ENCODE results near the gene DDAH1.
A peak's percentile ranks its signal among the peaks of the same experiment; 100 is the strongest.

DDAH1 gene

GRCh38 chr1:85328713-85329397 lies 136.1 kb downstream of the DDAH1 start:
- DNase-seq (ENCODE audit: low read depth), result peak; percentile 99

- DNase-seq (ENCODE audit: low read depth), result no peak
These were observed 137.2 kb downstream of the DDAH1 start for GRCh38 chr1:85327759-85328158.

- no peak for DNase-seq (ENCODE audit: low read depth)
These were observed 138.1 kb downstream of the DDAH1 start for GRCh38 chr1:85326851-85327250.

- no peak for DNase-seq (ENCODE audit: low read depth)
These were observed 138.6 kb downstream of the DDAH1 start for GRCh38 chr1:85326336-85326735.

- DNase-seq (ENCODE audit: low read depth), result no peak
These were observed 139.0 kb downstream of the DDAH1 start for GRCh38 chr1:85325920-85326319.

- no peak for DNase-seq (ENCODE audit: low read depth)
These were observed 141.2 kb downstream of the DDAH1 start for GRCh38 chr1:85323770-85324169.

GRCh38 chr1:85322655-85323054 lies 142.3 kb downstream of the DDAH1 start:
- no peak for DNase-seq (ENCODE audit: low read depth)

GRCh38 chr1:85321237-85321964 lies 143.6 kb downstream of the DDAH1 start:
- DNase-seq (ENCODE audit: low read depth), result no peak

- DNase-seq (ENCODE audit: low read depth), result no peak
These were observed 144.4 kb downstream of the DDAH1 start for GRCh38 chr1:85320371-85321131.

- no peak for DNase-seq (ENCODE audit: low read depth)
These were observed 145.0 kb downstream of the DDAH1 start for GRCh38 chr1:85319931-85320330.

GRCh38 chr1:85319491-85319890 lies 145.5 kb downstream of the DDAH1 start:
- peak; percentile 63 for DNase-seq (ENCODE audit: low read depth)

- no peak for DNase-seq (ENCODE audit: low read depth)
These were observed 146.7 kb downstream of the DDAH1 start for GRCh38 chr1:85318217-85318616.

- no peak for DNase-seq (ENCODE audit: low read depth)
These were observed 147.4 kb downstream of the DDAH1 start for GRCh38 chr1:85317560-85317959.

- DNase-seq (ENCODE audit: low read depth), result no peak
These were observed 148.6 kb downstream of the DDAH1 start for GRCh38 chr1:85316321-85316720.

- DNase-seq (ENCODE audit: low read depth), result no peak
These were observed 149.2 kb downstream of the DDAH1 start for GRCh38 chr1:85315789-85316188.

- DNase-seq (ENCODE audit: low read depth), result no peak
These were observed 150.2 kb downstream of the DDAH1 start for GRCh38 chr1:85314726-85315125.

GRCh38 chr1:85313888-85314696 lies 150.9 kb downstream of the DDAH1 start:
- DNase-seq (ENCODE audit: low read depth), result peak; percentile 94

GRCh38 chr1:85311818-85312217 lies 153.1 kb downstream of the DDAH1 start:
- no peak for DNase-seq (ENCODE audit: low read depth)

- DNase-seq (ENCODE audit: low read depth), result no peak
These were observed 156.1 kb downstream of the DDAH1 start for GRCh38 chr1:85308833-85309350.

GRCh38 chr1:85307987-85308832 lies 156.7 kb downstream of the DDAH1 start:
- no peak for DNase-seq (ENCODE audit: low read depth)

GRCh38 chr1:85306236-85306635 lies 158.7 kb downstream of the DDAH1 start:
- DNase-seq (ENCODE audit: low read depth), result no peak

All from GM04503 (cell line).